Activated CD4-positive, CD25-positive, alpha-beta regulatory T cell treated with anti-CD3 and anti-CD28 coated beads, Interleukin-2, amount 50 U/mL, for 24 hours (primary cell): ENCODE results near the gene MIF.
"Not testable (repeated sequence)": the region's sequence is repeated elsewhere in the genome, so short reads cannot be mapped to it uniquely, and the experiment has no call there.

Experiments
- ATAC-seq, 2 donors: fragments of 150-1000 bp; cut with Tn5 transposase; one replicate each; pipeline ENCODE4 v1.10.0; 2021; ENCODE audit warnings: mild to moderate bottlenecking in 1 of 2, moderate library complexity in 1 of 2

Gene MIF

GRCh38 chr22:23877566-23877965, 16.6 kb upstream of the MIF start:
- no peak for ATAC-seq

GRCh38 chr22:23878219-23878618, 16.0 kb upstream of the MIF start:
- ATAC-seq, result no peak

- ATAC-seq, result no peak
Observed at GRCh38 chr22:23882370-23882769, 11.8 kb upstream of the MIF start.

GRCh38 chr22:23883658-23884057, 10.5 kb upstream of the MIF start:
- ATAC-seq, result no peak

- ATAC-seq, result no peak
Observed at GRCh38 chr22:23884140-23884539, 10.0 kb upstream of the MIF start.

GRCh38 chr22:23888615-23889401, 5.4 kb upstream of the MIF start:
- no peak for ATAC-seq

- ATAC-seq, result no peak
Observed at GRCh38 chr22:23889620-23890019, 4.6 kb upstream of the MIF start.

GRCh38 chr22:23891726-23892125, 2.5 kb upstream of the MIF start:
- no peak for ATAC-seq

GRCh38 chr22:23892130-23892529, 2.1 kb upstream of the MIF start:
- ATAC-seq, result no peak

GRCh38 chr22:23892706-23893105, 1.5 kb upstream of the MIF start:
- ATAC-seq, result no peak

- no peak for ATAC-seq
Observed at GRCh38 chr22:23893121-23893944, 850 bp upstream of the MIF start.

GRCh38 chr22:23894710-23895598, 771 bp downstream of the MIF start:
- ATAC-seq, result peak; percentile 34 to 47

- no peak for ATAC-seq
Observed at GRCh38 chr22:23895599-23896144, 1.5 kb downstream of the MIF start.

GRCh38 chr22:23896166-23896522, 2.0 kb downstream of the MIF start:
- ATAC-seq, result no peak

GRCh38 chr22:23896523-23897186, 2.5 kb downstream of the MIF start:
- no peak for ATAC-seq

GRCh38 chr22:23897320-23897719, 3.1 kb downstream of the MIF start:
- no peak for ATAC-seq

- no peak for ATAC-seq
Observed at GRCh38 chr22:23898006-23898974, 4.1 kb downstream of the MIF start.

GRCh38 chr22:23899042-23899745, 5.0 kb downstream of the MIF start:
- no peak for ATAC-seq

- ATAC-seq, result not testable (repeated sequence)
Observed at GRCh38 chr22:23900227-23900626, 6.0 kb downstream of the MIF start.

- ATAC-seq, result no peak
Observed at GRCh38 chr22:23901600-23901999, 7.4 kb downstream of the MIF start.
